GM21447 (cell line): ENCODE data around the gene DNMT1.

Experiments used
- ATAC-seq: cut with Tn5 transposase; IDR thresholded peaks from one replicate; pipeline ENCODE4 v1.9.1; 2021; ENCODE audit not compliant: unreplicated experiment

DNMT1 gene

GRCh38 chr19:10115392-10116084 is 79.2 kb downstream of the DNMT1 start:
- ATAC-seq = no peak

GRCh38 chr19:10114651-10115391 is 79.9 kb downstream of the DNMT1 start:
- ATAC-seq = no peak

- ATAC-seq = no peak
Observed at GRCh38 chr19:10113964-10114650, 80.6 kb downstream of the DNMT1 start.

- no peak for ATAC-seq
Observed at GRCh38 chr19:10113592-10113963, 81.2 kb downstream of the DNMT1 start.

- no peak for ATAC-seq
Observed at GRCh38 chr19:10112895-10113591, 81.7 kb downstream of the DNMT1 start.

GRCh38 chr19:10112037-10112761 is 82.6 kb downstream of the DNMT1 start:
- no peak for ATAC-seq

- ATAC-seq = no peak
Observed at GRCh38 chr19:10111405-10111811, 83.3 kb downstream of the DNMT1 start, which contains the start of gene P2RY11. Gene P2RY11 (plus strand): TSS chr19:10111693. CDS start chr19:10111722, 29 bp downstream.

GRCh38 chr19:10110972-10111317 is 83.8 kb downstream of the DNMT1 start:
- no peak for ATAC-seq

- ATAC-seq = no peak
Observed at GRCh38 chr19:10110076-10110971, 84.4 kb downstream of the DNMT1 start.

- ATAC-seq = no peak
Observed at GRCh38 chr19:10109528-10109927, 85.2 kb downstream of the DNMT1 start.

GRCh38 chr19:10107817-10108367 is 86.9 kb downstream of the DNMT1 start:
- ATAC-seq = no peak

GRCh38 chr19:10107254-10107653 is 87.5 kb downstream of the DNMT1 start:
- no peak for ATAC-seq

- peak; percentile 41 for ATAC-seq
Observed at GRCh38 chr19:10106100-10106936, 88.4 kb downstream of the DNMT1 start, which contains the start of gene PPAN. Gene PPAN (plus strand): TSS chr19:10106362. CDS start chr19:10106395, 33 bp downstream.

GRCh38 chr19:10105509-10106099 is 89.1 kb downstream of the DNMT1 start:
- ATAC-seq = no peak

- ATAC-seq = peak; percentile 36
Observed at GRCh38 chr19:10104665-10105508, 89.9 kb downstream of the DNMT1 start.

- no peak for ATAC-seq
Observed at GRCh38 chr19:10104130-10104513, 90.6 kb downstream of the DNMT1 start.

- ATAC-seq = no peak
Observed at GRCh38 chr19:10102787-10103236, 91.9 kb downstream of the DNMT1 start.
